GM21381 (cell line): Measurements from ENCODE around the gene PKP1.

Experiments
- ATAC-seq: cut with Tn5 transposase; IDR thresholded peaks from one replicate; pipeline ENCODE4 v1.9.1; 2021; ENCODE audit warnings: mild to moderate bottlenecking, moderate library complexity; ENCODE audit not compliant: unreplicated experiment

The PKP1 gene

GRCh38 chr1:201277441-201277840 lies 5.9 kb upstream of the PKP1 start:
- ATAC-seq: no peak

- no peak for ATAC-seq
Measured at GRCh38 chr1:201279313-201279712, 4.0 kb upstream of the PKP1 start.

GRCh38 chr1:201280884-201281283 lies 2.4 kb upstream of the PKP1 start:
- no peak for ATAC-seq

GRCh38 chr1:201281573-201281972 lies 1.7 kb upstream of the PKP1 start:
- no peak for ATAC-seq

GRCh38 chr1:201282216-201282615 lies 1.1 kb upstream of the PKP1 start:
- no peak for ATAC-seq

GRCh38 chr1:201283836-201284553 lies 689 bp downstream of the PKP1 start:
- ATAC-seq: no peak

GRCh38 chr1:201284636-201285035 lies 1.3 kb downstream of the PKP1 start:
- ATAC-seq: no peak

- no peak for ATAC-seq
Measured at GRCh38 chr1:201285846-201286245, 2.5 kb downstream of the PKP1 start.

- ATAC-seq: no peak
Measured at GRCh38 chr1:201286445-201286844, 3.1 kb downstream of the PKP1 start.

- ATAC-seq: no peak
Measured at GRCh38 chr1:201288007-201288406, 4.7 kb downstream of the PKP1 start.

GRCh38 chr1:201288765-201289164 lies 5.5 kb downstream of the PKP1 start:
- ATAC-seq: no peak

GRCh38 chr1:201290551-201290950 lies 7.2 kb downstream of the PKP1 start:
- ATAC-seq: no peak

- ATAC-seq: no peak
Measured at GRCh38 chr1:201291916-201292315, 8.6 kb downstream of the PKP1 start.

GRCh38 chr1:201294876-201295275 lies 11.6 kb downstream of the PKP1 start:
- no peak for ATAC-seq

- no peak for ATAC-seq
Measured at GRCh38 chr1:201295346-201295745, 12.0 kb downstream of the PKP1 start.

- ATAC-seq: no peak
Measured at GRCh38 chr1:201295861-201296260, 12.6 kb downstream of the PKP1 start.

GRCh38 chr1:201296352-201296751 lies 13.0 kb downstream of the PKP1 start:
- ATAC-seq: no peak

GRCh38 chr1:201298396-201299381 lies 15.4 kb downstream of the PKP1 start:
- no peak for ATAC-seq

GRCh38 chr1:201299968-201300367 lies 16.7 kb downstream of the PKP1 start:
- ATAC-seq: no peak

- ATAC-seq: no peak
Measured at GRCh38 chr1:201300641-201301040, 17.3 kb downstream of the PKP1 start.

- ATAC-seq: no peak
Measured at GRCh38 chr1:201302163-201303152, 19.2 kb downstream of the PKP1 start.
